GF-D8 (cell line): ENCODE results near the gene SYN1.

Experiments
- DNase-seq: peaks from one replicate; lab custom pipeline; 2025; lab: John Stamatoyannopoulos, UW

Gene SYN1

GRCh38 chrX:47523297-47523696 lies 96.4 kb downstream of the SYN1 start:
- peak; percentile 0 for DNase-seq
